Keratinocyte (primary cell): ENCODE data around the gene SPDYE17.
"Not testable (repeated sequence)": the region's sequence is repeated elsewhere in the genome, so short reads cannot be mapped to it uniquely, and the experiment has no call there.

Source experiments
- EZH2 ChIP-seq: IDR thresholded peaks from one replicate; pipeline ENCODE4 v1.6.1; 2012; ENCODE audit warnings: inconsistent platforms, mild to moderate bottlenecking, low read length, moderate library complexity
- TF ChIP-seq, protein P1 (sequence below), 3 experiments: IDR thresholded peaks in 1 of 3; conservative IDR thresholded peaks in 1 of 3; optimal IDR thresholded peaks in 1 of 3; 2 replicates in 2 of 3; 3 replicates in 1 of 3; pipeline versions ENCODE3 to v1.5.1; 2011; ENCODE audit warnings: low read length in 3 of 3, mild to moderate bottlenecking in 3 of 3, moderate library complexity in 2 of 3, control low read depth in 1 of 3, inconsistent platforms in 1 of 3; ENCODE audit not compliant: insufficient read depth in 2 of 3; ENCODE audit errors: extremely low read depth in 1 of 3

- TF ChIP-seq, protein P1, sequence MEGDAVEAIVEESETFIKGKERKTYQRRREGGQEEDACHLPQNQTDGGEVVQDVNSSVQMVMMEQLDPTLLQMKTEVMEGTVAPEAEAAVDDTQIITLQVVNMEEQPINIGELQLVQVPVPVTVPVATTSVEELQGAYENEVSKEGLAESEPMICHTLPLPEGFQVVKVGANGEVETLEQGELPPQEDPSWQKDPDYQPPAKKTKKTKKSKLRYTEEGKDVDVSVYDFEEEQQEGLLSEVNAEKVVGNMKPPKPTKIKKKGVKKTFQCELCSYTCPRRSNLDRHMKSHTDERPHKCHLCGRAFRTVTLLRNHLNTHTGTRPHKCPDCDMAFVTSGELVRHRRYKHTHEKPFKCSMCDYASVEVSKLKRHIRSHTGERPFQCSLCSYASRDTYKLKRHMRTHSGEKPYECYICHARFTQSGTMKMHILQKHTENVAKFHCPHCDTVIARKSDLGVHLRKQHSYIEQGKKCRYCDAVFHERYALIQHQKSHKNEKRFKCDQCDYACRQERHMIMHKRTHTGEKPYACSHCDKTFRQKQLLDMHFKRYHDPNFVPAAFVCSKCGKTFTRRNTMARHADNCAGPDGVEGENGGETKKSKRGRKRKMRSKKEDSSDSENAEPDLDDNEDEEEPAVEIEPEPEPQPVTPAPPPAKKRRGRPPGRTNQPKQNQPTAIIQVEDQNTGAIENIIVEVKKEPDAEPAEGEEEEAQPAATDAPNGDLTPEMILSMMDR (optimal IDR thresholded peaks at IDR 0.05 in 1 of 3, IDR thresholded peaks at IDR 0.05 in 1 of 3, conservative IDR thresholded peaks at IDR 0.05 in 1 of 3; ENCODE audit: extremely low read depth in 1 of 3, insufficient read depth in 2 of 3, low read length in 3 of 3) = not testable (repeated sequence)
- not testable (repeated sequence) for TF ChIP-seq EZH2
Measured at GRCh38 chr7:77062557-77062956, 30.4 kb upstream of the SPDYE17 start, which contains the start of gene SPDYE18.
